ENCODE data around the gene ADAM12.

DNA sequence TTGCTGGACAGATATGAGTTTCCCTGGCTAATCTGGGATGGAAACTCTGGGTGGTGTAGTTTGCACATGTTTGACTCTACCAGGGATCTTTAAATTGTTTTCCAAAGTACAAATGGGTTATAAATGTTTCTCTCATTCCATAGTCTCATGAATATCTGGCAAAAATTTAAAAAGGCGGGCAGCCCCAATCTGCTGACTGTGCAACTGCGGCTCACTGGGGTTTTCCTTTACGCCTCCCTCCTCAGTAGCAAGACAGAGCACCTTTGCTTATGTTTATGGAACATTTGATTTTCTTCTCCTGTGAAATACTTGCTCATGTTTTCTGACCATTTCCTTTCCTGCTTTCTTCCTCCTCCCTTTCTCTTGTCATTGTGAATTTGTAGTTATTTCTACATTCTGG lies 105.0 kb downstream of the ADAM12 start:
- TF ChIP-seq REST (IDR thresholded peaks at IDR 0.05) (no peak), MAX (IDR thresholded peaks at IDR 0.05) (no peak), JUND (IDR thresholded peaks at IDR 0.05) (no peak), CTCF (IDR thresholded peaks at IDR 0.05; ENCODE audit: low read depth, low read length, missing input control) (no peak)

All from liver (tissue), 3 donors.